ENCODE results near the gene YPEL1.

Gene YPEL1

DNA sequence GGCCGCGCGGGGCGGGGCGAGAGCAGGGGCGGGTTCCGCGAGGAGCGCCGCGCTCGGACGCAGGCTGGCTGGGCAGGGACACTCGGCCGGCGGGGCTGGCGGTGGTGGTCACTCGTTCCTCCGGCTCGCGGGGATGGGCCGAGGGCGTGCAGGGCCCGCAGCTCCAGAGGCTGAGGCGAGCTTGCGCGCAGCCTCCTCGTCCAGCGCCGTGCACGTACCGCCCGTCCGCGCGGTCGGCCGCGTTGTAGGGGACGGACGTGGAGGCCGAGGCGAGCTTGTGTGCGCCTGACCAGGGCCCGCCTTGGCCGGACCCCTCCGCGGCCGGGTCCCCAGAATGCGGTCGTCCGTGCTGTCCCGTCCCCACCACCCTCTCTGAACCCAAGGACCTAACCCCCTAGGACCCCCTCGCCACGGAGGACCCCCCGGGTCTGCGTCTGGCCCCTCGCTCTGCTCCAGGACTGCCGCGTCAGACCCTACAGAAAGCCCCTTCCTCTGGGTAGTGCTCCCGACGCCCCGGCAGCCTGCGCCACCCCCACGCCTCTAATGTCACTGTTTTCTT lies 569 bp upstream of the YPEL1 start:
- Histone ChIP-seq H3K27me3 (ENCODE audit: insufficient read depth, low read length, poor library complexity, severe bottlenecking) (no peaks in the 10 kb centered on the region), H2AFZ (ENCODE audit: low read length) (peak overlapping the region; percentile 84; the same call in 1 of the 2 replicates), H3K4me3 (ENCODE audit: low read length, poor library complexity, severe bottlenecking) (peak overlapping the region; percentile 74), H3K4me2 (ENCODE audit: low read depth, low read length, poor library complexity, severe bottlenecking) (peak overlapping the region; percentile 70), H3K4me1 (ENCODE audit: insufficient read depth, low read length, poor library complexity, severe bottlenecking) (peaks cover 14% of the 10 kb centered on the region), H3K9me3 (ENCODE audit: insufficient read depth, low read depth, low read length) (no peaks in the 10 kb centered on the region), H3K9me2 (replicated peaks; ENCODE audit: low read depth, low read length) (no peaks in the 10 kb centered on the region), H3F3A (ENCODE audit: low read depth) (no peaks in the 10 kb centered on the region), H3K79me2 (ENCODE audit: insufficient read depth, low read length) (peaks cover 39% of the 10 kb centered on the region), H3K36me3 (ENCODE audit: insufficient read depth, low read length) (no peaks in the 10 kb centered on the region), H3K9ac (ENCODE audit: low read depth, low read length, poor library complexity, severe bottlenecking) (peak overlapping the region; percentile 64), H4K20me1 (ENCODE audit: insufficient read depth, low read length, poor library complexity, severe bottlenecking) (no peaks in the 10 kb centered on the region)
- TF ChIP-seq EZH2phosphoT487 (IDR thresholded peaks at IDR 0.05; ENCODE audit: borderline replicate concordance): no peak
- TF ChIP-seq, protein P1, sequence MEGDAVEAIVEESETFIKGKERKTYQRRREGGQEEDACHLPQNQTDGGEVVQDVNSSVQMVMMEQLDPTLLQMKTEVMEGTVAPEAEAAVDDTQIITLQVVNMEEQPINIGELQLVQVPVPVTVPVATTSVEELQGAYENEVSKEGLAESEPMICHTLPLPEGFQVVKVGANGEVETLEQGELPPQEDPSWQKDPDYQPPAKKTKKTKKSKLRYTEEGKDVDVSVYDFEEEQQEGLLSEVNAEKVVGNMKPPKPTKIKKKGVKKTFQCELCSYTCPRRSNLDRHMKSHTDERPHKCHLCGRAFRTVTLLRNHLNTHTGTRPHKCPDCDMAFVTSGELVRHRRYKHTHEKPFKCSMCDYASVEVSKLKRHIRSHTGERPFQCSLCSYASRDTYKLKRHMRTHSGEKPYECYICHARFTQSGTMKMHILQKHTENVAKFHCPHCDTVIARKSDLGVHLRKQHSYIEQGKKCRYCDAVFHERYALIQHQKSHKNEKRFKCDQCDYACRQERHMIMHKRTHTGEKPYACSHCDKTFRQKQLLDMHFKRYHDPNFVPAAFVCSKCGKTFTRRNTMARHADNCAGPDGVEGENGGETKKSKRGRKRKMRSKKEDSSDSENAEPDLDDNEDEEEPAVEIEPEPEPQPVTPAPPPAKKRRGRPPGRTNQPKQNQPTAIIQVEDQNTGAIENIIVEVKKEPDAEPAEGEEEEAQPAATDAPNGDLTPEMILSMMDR (conservative IDR thresholded peaks at IDR 0.05; ENCODE audit: low read length): no peak

DNA sequence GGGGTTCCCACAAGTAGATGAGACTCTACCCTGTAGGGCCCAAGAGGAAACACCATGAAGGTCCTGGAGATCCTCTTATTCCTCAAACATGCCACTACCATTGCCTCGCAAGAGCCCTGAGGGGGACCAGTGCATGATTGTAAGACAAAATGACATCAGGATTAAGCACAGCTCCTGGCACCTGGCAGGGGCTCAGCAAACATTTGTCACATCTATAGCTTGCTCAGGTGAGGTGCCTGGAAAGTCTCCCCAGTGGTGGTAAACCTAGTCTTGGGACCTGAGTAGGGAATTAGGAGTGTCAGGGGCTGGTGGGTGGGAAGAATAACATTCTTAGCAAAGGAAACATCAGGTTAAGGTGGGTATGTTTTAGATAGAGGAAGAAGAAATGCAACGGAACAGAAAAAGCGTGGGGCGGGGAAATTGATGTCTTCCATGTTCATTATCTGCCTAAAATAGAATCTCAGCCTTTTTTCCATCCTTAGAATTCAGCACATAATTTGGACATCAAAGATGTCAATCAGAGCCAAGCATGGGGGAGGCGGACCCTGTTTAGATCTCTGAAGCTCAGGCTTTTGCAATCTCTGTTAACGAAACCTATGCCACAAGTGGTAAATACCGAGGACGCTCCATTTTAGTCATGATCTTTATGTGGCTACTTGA lies 924 bp downstream of the YPEL1 start:
- H3K4me3 ChIP-seq (ENCODE audit: low read length, poor library complexity, severe bottlenecking): peak overlapping the region; percentile 83
- H3K9ac ChIP-seq (ENCODE audit: low read depth, low read length, poor library complexity, severe bottlenecking): peak overlapping the region; percentile 80
- no peaks in the 10 kb centered on the region for H3K27me3 ChIP-seq (ENCODE audit: insufficient read depth, low read length, poor library complexity, severe bottlenecking)
- no peaks in the 10 kb centered on the region for H3F3A ChIP-seq (ENCODE audit: low read depth)
- TF ChIP-seq, protein P1 (conservative IDR thresholded peaks at IDR 0.05; ENCODE audit: low read length): no peak
- no peak for TF ChIP-seq EZH2phosphoT487 (IDR thresholded peaks at IDR 0.05; ENCODE audit: borderline replicate concordance)
- no peaks in the 10 kb centered on the region for H4K20me1 ChIP-seq (ENCODE audit: insufficient read depth, low read length, poor library complexity, severe bottlenecking)
- H2AFZ ChIP-seq (ENCODE audit: low read length): peak overlapping the region; percentile 49
- H3K36me3 ChIP-seq (ENCODE audit: insufficient read depth, low read length): no peaks in the 10 kb centered on the region
- H3K4me2 ChIP-seq (ENCODE audit: low read depth, low read length, poor library complexity, severe bottlenecking): peak overlapping the region; percentile 95
- H3K9me3 ChIP-seq (ENCODE audit: insufficient read depth, low read depth, low read length): no peaks in the 10 kb centered on the region
- H3K9me2 ChIP-seq (replicated peaks; ENCODE audit: low read depth, low read length): no peaks in the 10 kb centered on the region
- H3K4me1 ChIP-seq (ENCODE audit: insufficient read depth, low read length, poor library complexity, severe bottlenecking): peaks cover 14% of the 10 kb centered on the region
- H3K79me2 ChIP-seq (ENCODE audit: insufficient read depth, low read length): peaks cover 54% of the 10 kb centered on the region

DNA sequence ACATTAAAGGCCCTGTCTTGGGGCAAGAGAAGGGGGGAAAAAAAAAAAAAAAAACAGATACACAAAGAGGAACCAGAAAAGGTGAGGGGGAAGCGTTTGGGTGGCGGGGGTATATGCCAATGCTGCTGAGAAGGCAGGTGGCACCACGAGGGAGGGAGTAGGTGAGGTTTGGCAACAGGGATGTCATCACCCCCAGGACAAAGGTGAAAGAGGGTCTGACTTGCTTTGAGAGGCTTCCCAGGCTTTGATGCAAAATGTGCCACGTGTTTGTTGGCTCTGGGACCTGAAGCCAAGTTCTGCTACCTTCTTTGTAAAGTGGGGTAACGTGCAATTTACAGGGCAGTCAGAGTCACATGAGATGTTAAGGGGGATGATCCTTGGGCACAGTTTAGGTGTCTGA lies 4.1 kb downstream of the YPEL1 start:
- Histone ChIP-seq H3K4me3 (ENCODE audit: low read length, poor library complexity, severe bottlenecking) (no peak overlapping the region), H3F3A (ENCODE audit: low read depth) (no peaks in the 10 kb centered on the region), H3K79me2 (ENCODE audit: insufficient read depth, low read length) (peaks cover 76% of the 10 kb centered on the region), H3K9me2 (replicated peaks; ENCODE audit: low read depth, low read length) (no peaks in the 10 kb centered on the region), H3K27me3 (ENCODE audit: insufficient read depth, low read length, poor library complexity, severe bottlenecking) (no peaks in the 10 kb centered on the region), H3K9me3 (ENCODE audit: insufficient read depth, low read depth, low read length) (no peaks in the 10 kb centered on the region), H2AFZ (ENCODE audit: low read length) (no peak overlapping the region), H3K36me3 (ENCODE audit: insufficient read depth, low read length) (no peaks in the 10 kb centered on the region), H3K4me2 (ENCODE audit: low read depth, low read length, poor library complexity, severe bottlenecking) (peak overlapping the region; percentile 18), H3K4me1 (ENCODE audit: insufficient read depth, low read length, poor library complexity, severe bottlenecking) (peaks cover 22% of the 10 kb centered on the region), H4K20me1 (ENCODE audit: insufficient read depth, low read length, poor library complexity, severe bottlenecking) (peaks cover 7% of the 10 kb centered on the region), H3K9ac (ENCODE audit: low read depth, low read length, poor library complexity, severe bottlenecking) (no peak overlapping the region)
- TF ChIP-seq, protein P1 (conservative IDR thresholded peaks at IDR 0.05; ENCODE audit: low read length): no peak
- TF ChIP-seq EZH2phosphoT487 (IDR thresholded peaks at IDR 0.05; ENCODE audit: borderline replicate concordance): no peak

Data from Loucy (cell line).